Neural cell (in vitro differentiated cells): ENCODE measurements around the gene RNF182. TPM values are rescaled to one million over a fixed set of nuclear protein-coding genes. Genes with fewer than 3 reads are reported as not detected.

Experiments
- H2AFZ ChIP-seq: fragments of 200-600, 300-800 bp; sonication (generic), shearing (Covaris generic); 2 replicates; pipeline ENCODE4 v1.6.0; 2014; ENCODE audit warnings: low read depth, mild to moderate bottlenecking, antibody characterized with exemption, low read length, moderate library complexity
- H3F3A ChIP-seq: fragments of 200-600 bp; shearing (Covaris generic); 2 replicates; pipeline ENCODE4 v1.6.1; 2016; ENCODE audit warnings: mild to moderate bottlenecking, moderate library complexity, mixed read lengths, antibody characterized with exemption, low read length; ENCODE audit not compliant: insufficient read depth, poor library complexity, severe bottlenecking
- H3K27ac ChIP-seq: fragments of 200-600, 300-800 bp; sonication (generic), shearing (Covaris generic); 2 replicates; pipeline ENCODE4 v1.5.1; 2014; ENCODE audit warnings: mild to moderate bottlenecking, low read length, moderate library complexity
- H3K27me3 ChIP-seq: fragments of 300-800, 200-600 bp; sonication (generic), shearing (Covaris generic); 2 replicates; pipeline ENCODE4 v1.6.0; 2014; ENCODE audit warnings: mild to moderate bottlenecking, low read depth, low read length, moderate library complexity; ENCODE audit not compliant: insufficient read depth
- H3K36me3 ChIP-seq: fragments of 300-800, 200-600 bp; sonication (generic), shearing (Covaris generic); 2 replicates; pipeline ENCODE4 v1.5.1; 2014; ENCODE audit warnings: mild to moderate bottlenecking, antibody characterized with exemption, low read length, moderate library complexity; ENCODE audit not compliant: insufficient read depth
- H3K4me2 ChIP-seq: fragments of 300-800, 200-600 bp; sonication (generic), shearing (Covaris generic); 2 replicates; pipeline ENCODE4 v1.6.0; 2014; ENCODE audit warnings: mild to moderate bottlenecking, low read length
- H3K4me3 ChIP-seq: fragments of 300-800, 200-600 bp; sonication (generic), shearing (Covaris generic); 2 replicates; pipeline ENCODE4 v1.5.1; 2014; ENCODE audit warnings: mild to moderate bottlenecking, low read length, moderate library complexity
- H3K79me2 ChIP-seq: fragments of 200-600 bp; shearing (Covaris generic); replicated peaks from 2 replicates; pipeline ENCODE4 v1.6.0; 2014; ENCODE audit warnings: mild to moderate bottlenecking, low read length, moderate library complexity; ENCODE audit not compliant: insufficient read depth
- H3K9ac ChIP-seq: fragments of 300-800, 200-600 bp; sonication (generic), shearing (Covaris generic); 2 replicates; pipeline ENCODE4 v1.6.1; 2016; ENCODE audit warnings: mild to moderate bottlenecking, low read length, mixed read lengths
- H3K9me2 ChIP-seq: fragments of 200-600 bp; shearing (Covaris generic); 2 replicates; pipeline ENCODE4 v1.6.1; 2016; ENCODE audit warnings: mild to moderate bottlenecking, low read length, mixed read lengths; ENCODE audit not compliant: insufficient read depth
- H3K9me3 ChIP-seq: fragments of 200-600, 300-800 bp; sonication (generic), shearing (Covaris generic); 2 replicates; pipeline ENCODE4 v1.6.1; 2016; ENCODE audit warnings: mild to moderate bottlenecking, mixed run types, low read length, moderate library complexity, mixed read lengths
- H4K20me1 ChIP-seq: fragments of 200-600 bp; shearing (Covaris generic); 2 replicates; pipeline ENCODE4 v1.6.1; 2016; ENCODE audit warnings: mild to moderate bottlenecking, mixed run types; ENCODE audit not compliant: insufficient read depth
- EP300 ChIP-seq: fragments of 450-650 bp; conservative IDR thresholded peaks from 2 replicates; pipeline ENCODE4 v1.6.1; 2014; ENCODE audit warnings: antibody characterized with exemption, mild to moderate bottlenecking, moderate library complexity; ENCODE audit not compliant: poor library complexity, severe bottlenecking
- EZH2 ChIP-seq: fragments of 200-600, 300-800 bp; shearing (Covaris generic), sonication (generic); IDR thresholded peaks from 2 replicates; pipeline ENCODE4 v1.6.1; 2014; ENCODE audit warnings: antibody characterized with exemption, low read length, borderline replicate concordance, mild to moderate bottlenecking; ENCODE audit not compliant: insufficient read depth, poor library complexity, severe bottlenecking
- MXI1 ChIP-seq: fragments of 450-650 bp; conservative IDR thresholded peaks from 2 replicates; pipeline ENCODE4 v1.6.1; 2014; ENCODE audit warnings: antibody characterized with exemption, mild to moderate bottlenecking; ENCODE audit not compliant: poor library complexity, severe bottlenecking
- POLR2AphosphoS5 ChIP-seq: IDR thresholded peaks from 2 replicates; pipeline ENCODE4 v1.6.1; 2012
- RAD21 ChIP-seq: fragments of 450-650 bp; conservative IDR thresholded peaks from 2 replicates; pipeline ENCODE4 v1.6.1; 2014; ENCODE audit warnings: antibody characterized with exemption, mild to moderate bottlenecking, moderate library complexity
- SMC3 ChIP-seq: fragments of 450-650 bp; conservative IDR thresholded peaks from 2 replicates; pipeline ENCODE4 v1.6.1; 2014; ENCODE audit warnings: antibody characterized with exemption, mild to moderate bottlenecking, moderate library complexity; ENCODE audit not compliant: poor library complexity
- TAF1 ChIP-seq: IDR thresholded peaks from 2 replicates; pipeline ENCODE4 v1.6.1; 2012; ENCODE audit warnings: low read depth
- polyA plus RNA-seq: library from polyadenylated mRNA; depleted of rRNA; stranded (reverse); fragments of >200 nt; gene quantifications from 2 replicates; pipeline ENCODE4 v1.2.3, GENCODE V29; 2014
- TF ChIP-seq, protein P1 (sequence below): fragments of 450-650 bp; IDR thresholded peaks from 2 replicates; pipeline ENCODE4 v1.5.1; 2014; ENCODE audit warnings: antibody characterized with exemption, mild to moderate bottlenecking, moderate library complexity; ENCODE audit not compliant: poor library complexity, severe bottlenecking
- TF ChIP-seq, protein P2 (sequence below): IDR thresholded peaks from 2 replicates; pipeline ENCODE4 v1.6.1; 2012; ENCODE audit warnings: borderline replicate concordance

RNF182 gene
- polyA plus RNA-seq, 1 donor from 2014 or later: 8.0 TPM

DNA sequence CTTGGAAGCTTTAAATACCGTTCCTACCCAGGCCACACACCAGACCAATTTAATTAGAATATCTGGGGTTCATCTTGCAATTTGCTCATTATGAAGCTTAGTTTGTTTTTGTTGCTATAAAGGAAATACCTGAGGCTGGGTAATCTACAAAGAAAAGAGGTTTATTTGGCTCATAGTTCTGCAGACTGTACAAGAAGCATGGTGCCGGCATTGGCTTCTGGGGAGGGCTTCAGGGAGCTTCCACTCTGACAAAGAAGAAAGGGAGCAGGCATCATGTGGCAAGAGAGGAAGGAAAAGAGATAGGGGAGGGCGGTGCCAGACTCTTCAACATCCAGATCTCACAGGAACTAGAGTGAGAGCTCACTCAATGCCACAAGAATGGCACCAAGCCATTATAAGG is 73.6 kb downstream of the RNF182 start:
- no peaks in the 10 kb centered on the region for H3K36me3 ChIP-seq
- no peak overlapping the region for H3K9ac ChIP-seq
- no peaks in the 10 kb centered on the region for H3K27me3 ChIP-seq
- no peaks in the 10 kb centered on the region for H4K20me1 ChIP-seq
- no peaks in the 10 kb centered on the region for H3K9me2 ChIP-seq
- H2AFZ ChIP-seq: no peak overlapping the region
- no peak overlapping the region for H3K4me2 ChIP-seq
- H3F3A ChIP-seq: no peaks in the 10 kb centered on the region
- no peaks in the 10 kb centered on the region for H3K9me3 ChIP-seq
- no peaks in the 10 kb centered on the region for H3K79me2 ChIP-seq
- TF ChIP-seq SMC3: no peak
- TF ChIP-seq, protein P1, sequence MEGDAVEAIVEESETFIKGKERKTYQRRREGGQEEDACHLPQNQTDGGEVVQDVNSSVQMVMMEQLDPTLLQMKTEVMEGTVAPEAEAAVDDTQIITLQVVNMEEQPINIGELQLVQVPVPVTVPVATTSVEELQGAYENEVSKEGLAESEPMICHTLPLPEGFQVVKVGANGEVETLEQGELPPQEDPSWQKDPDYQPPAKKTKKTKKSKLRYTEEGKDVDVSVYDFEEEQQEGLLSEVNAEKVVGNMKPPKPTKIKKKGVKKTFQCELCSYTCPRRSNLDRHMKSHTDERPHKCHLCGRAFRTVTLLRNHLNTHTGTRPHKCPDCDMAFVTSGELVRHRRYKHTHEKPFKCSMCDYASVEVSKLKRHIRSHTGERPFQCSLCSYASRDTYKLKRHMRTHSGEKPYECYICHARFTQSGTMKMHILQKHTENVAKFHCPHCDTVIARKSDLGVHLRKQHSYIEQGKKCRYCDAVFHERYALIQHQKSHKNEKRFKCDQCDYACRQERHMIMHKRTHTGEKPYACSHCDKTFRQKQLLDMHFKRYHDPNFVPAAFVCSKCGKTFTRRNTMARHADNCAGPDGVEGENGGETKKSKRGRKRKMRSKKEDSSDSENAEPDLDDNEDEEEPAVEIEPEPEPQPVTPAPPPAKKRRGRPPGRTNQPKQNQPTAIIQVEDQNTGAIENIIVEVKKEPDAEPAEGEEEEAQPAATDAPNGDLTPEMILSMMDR: no peak
- no peak for TF ChIP-seq POLR2AphosphoS5
- H3K4me3 ChIP-seq: no peak overlapping the region
- H3K27ac ChIP-seq: no peak overlapping the region

DNA sequence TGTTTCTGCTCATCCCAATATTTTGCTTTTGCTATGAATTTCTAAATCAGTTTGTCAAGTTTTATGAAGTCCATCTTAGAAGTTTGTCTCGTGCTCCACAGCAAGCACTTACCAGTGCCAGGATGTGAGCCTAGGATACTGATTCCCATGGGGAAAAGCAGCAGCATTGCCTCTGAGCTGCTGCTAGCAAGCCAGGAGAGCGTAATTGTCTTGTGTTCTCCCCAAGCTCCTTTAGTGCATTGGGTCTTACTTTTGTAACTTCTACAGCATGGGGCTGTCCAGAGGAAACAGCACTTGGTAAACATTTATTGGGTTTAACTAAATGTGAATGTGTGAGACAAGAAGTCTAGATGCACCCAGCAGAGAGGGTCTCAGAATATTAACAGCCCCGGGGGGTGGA is 76.1 kb downstream of the RNF182 start:
- Histone ChIP-seq H4K20me1 (no peaks in the 10 kb centered on the region), H3K36me3 (no peaks in the 10 kb centered on the region), H2AFZ (no peak overlapping the region), H3K9me3 (no peaks in the 10 kb centered on the region), H3K4me3 (no peak overlapping the region), H3K9me2 (no peaks in the 10 kb centered on the region), H3F3A (no peaks in the 10 kb centered on the region), H3K79me2 (no peaks in the 10 kb centered on the region), H3K27ac (no peak overlapping the region), H3K4me2 (no peak overlapping the region), H3K27me3 (no peaks in the 10 kb centered on the region), H3K9ac (no peak overlapping the region)
- TF ChIP-seq, protein P2, sequence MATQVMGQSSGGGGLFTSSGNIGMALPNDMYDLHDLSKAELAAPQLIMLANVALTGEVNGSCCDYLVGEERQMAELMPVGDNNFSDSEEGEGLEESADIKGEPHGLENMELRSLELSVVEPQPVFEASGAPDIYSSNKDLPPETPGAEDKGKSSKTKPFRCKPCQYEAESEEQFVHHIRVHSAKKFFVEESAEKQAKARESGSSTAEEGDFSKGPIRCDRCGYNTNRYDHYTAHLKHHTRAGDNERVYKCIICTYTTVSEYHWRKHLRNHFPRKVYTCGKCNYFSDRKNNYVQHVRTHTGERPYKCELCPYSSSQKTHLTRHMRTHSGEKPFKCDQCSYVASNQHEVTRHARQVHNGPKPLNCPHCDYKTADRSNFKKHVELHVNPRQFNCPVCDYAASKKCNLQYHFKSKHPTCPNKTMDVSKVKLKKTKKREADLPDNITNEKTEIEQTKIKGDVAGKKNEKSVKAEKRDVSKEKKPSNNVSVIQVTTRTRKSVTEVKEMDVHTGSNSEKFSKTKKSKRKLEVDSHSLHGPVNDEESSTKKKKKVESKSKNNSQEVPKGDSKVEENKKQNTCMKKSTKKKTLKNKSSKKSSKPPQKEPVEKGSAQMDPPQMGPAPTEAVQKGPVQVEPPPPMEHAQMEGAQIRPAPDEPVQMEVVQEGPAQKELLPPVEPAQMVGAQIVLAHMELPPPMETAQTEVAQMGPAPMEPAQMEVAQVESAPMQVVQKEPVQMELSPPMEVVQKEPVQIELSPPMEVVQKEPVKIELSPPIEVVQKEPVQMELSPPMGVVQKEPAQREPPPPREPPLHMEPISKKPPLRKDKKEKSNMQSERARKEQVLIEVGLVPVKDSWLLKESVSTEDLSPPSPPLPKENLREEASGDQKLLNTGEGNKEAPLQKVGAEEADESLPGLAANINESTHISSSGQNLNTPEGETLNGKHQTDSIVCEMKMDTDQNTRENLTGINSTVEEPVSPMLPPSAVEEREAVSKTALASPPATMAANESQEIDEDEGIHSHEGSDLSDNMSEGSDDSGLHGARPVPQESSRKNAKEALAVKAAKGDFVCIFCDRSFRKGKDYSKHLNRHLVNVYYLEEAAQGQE: no peak
- TF ChIP-seq RAD21 (no peak), SMC3 (no peak), EP300 (no peak), POLR2AphosphoS5 (no peak), MXI1 (no peak), EZH2 (no peak), TAF1 (no peak)
- TF ChIP-seq, protein P1: no peak
